SK-N-SH (cell line): ENCODE data around the gene ZBTB47. TPM values are rescaled to one million over a fixed set of nuclear protein-coding genes. Genes with fewer than 3 reads are reported as not detected.

ENCODE experiments used
- CTCF ChIA-PET: fragments of 300-600, 350-600 bp; formaldehyde crosslinking; extraction: SDS; loops from one replicate; lab custom pipeline; 2021; lab: Yijun Ruan, JAX
- POLR2A ChIA-PET: fragments of 350-600 bp; sonication (Branson Sonifier 250); formaldehyde crosslinking; extraction: SDS; loops from one replicate; lab custom pipeline; 2020; ENCODE audit warnings: antibody characterized with exemption, inconsistent platforms; lab: Yijun Ruan, JAX
- DNase-seq: peaks from one replicate; pipeline ENCODE4 v3.0.0; 2012
- H2AFZ ChIP-seq: fragments of 200-600 bp; sonication (generic); 2 replicates; pipeline ENCODE4 v1.8.1; 2016; ENCODE audit warnings: antibody characterized with exemption, mild to moderate bottlenecking, low read depth
- H3F3A ChIP-seq: fragments of 200-600 bp; sonication (generic); replicated peaks from 2 replicates; pipeline ENCODE3; 2016; ENCODE audit warnings: antibody characterized with exemption, mild to moderate bottlenecking; ENCODE audit not compliant: insufficient read depth
- H3K27ac ChIP-seq, 2 experiments: fragments of 200-500 bp in 1 of 2; fragments of 200-600 bp in 1 of 2; sonication (Bioruptor generic) in 1 of 2; sonication (generic), shearing (Covaris generic) in 1 of 2; 2 replicates each; pipeline versions ENCODE4 v1.5.1 to v1.6.1; 2014 to 2016; ENCODE audit warnings: low read depth in 2 of 2, inconsistent platforms in 1 of 2, low read length in 1 of 2, mild to moderate bottlenecking in 1 of 2, mixed read lengths in 1 of 2
- H3K27me3 ChIP-seq: fragments of 200-600 bp; sonication (generic), shearing (Covaris generic); 2 replicates; pipeline ENCODE4 v1.6.1; 2016; ENCODE audit warnings: mixed run types; ENCODE audit not compliant: insufficient read depth
- H3K36me3 ChIP-seq, 2 experiments: fragments of 200-500 bp in 1 of 2; fragments of 200-600 bp in 1 of 2; sonication (Bioruptor generic) in 1 of 2; sonication (generic) in 1 of 2; replicated peaks in 1 of 2; 2 replicates each; pipeline versions ENCODE3 to v1.5.1; 2014 to 2016; ENCODE audit warnings: low read length in 1 of 2, mild to moderate bottlenecking in 1 of 2; ENCODE audit not compliant: insufficient read depth in 2 of 2, control insufficient read depth in 1 of 2
- H3K4me1 ChIP-seq, 2 experiments: fragments of 200-500 bp in 1 of 2; fragments of 200-600 bp in 1 of 2; sonication (Bioruptor generic) in 1 of 2; sonication (generic), shearing (Covaris generic) in 1 of 2; 2 replicates each; pipeline versions ENCODE4 v1.5.1 to v1.6.1; 2014 to 2016; ENCODE audit warnings: low read depth in 1 of 2, low read length in 1 of 2, mixed run types in 1 of 2; ENCODE audit not compliant: insufficient read depth in 2 of 2, control insufficient read depth in 1 of 2
- H3K4me2 ChIP-seq: fragments of 200-600 bp; sonication (generic), shearing (Covaris generic); 2 replicates; pipeline ENCODE4 v1.6.1; 2017; ENCODE audit warnings: mixed run types
- H3K4me3 ChIP-seq, 2 experiments: fragments of 200-500 bp in 1 of 2; fragments of 200-600 bp in 1 of 2; sonication (Bioruptor generic) in 1 of 2; sonication (generic), shearing (Covaris generic) in 1 of 2; 2 replicates each; pipeline versions ENCODE4 v1.5.1 to v1.8.1; 2014 to 2016; ENCODE audit warnings: low read depth in 2 of 2, inconsistent platforms in 1 of 2, low read length in 1 of 2, mild to moderate bottlenecking in 1 of 2, mixed read lengths in 1 of 2, moderate library complexity in 1 of 2
- H3K79me2 ChIP-seq: fragments of 200-600 bp; sonication (generic); 2 replicates; pipeline ENCODE4 v1.8.1; 2017; ENCODE audit warnings: mild to moderate bottlenecking; ENCODE audit not compliant: insufficient read depth
- H3K9ac ChIP-seq: fragments of 200-600 bp; sonication (generic); 2 replicates; pipeline ENCODE4 v1.6.1; 2017; ENCODE audit warnings: mixed run types
- H3K9me2 ChIP-seq: fragments of 200-600 bp; sonication (generic); 2 replicates; pipeline ENCODE4 v1.6.1; 2017; ENCODE audit warnings: mixed run types
- H3K9me3 ChIP-seq: fragments of 200-600 bp; sonication (generic); 2 replicates; pipeline ENCODE4 v1.6.1; 2017; ENCODE audit warnings: mixed run types, mild to moderate bottlenecking, moderate library complexity
- H4K20me1 ChIP-seq: fragments of 200-600 bp; sonication (generic); 2 replicates; pipeline ENCODE4 v1.6.1; 2017; ENCODE audit warnings: mild to moderate bottlenecking, mixed run types; ENCODE audit not compliant: insufficient read depth
- ELF1 ChIP-seq: IDR thresholded peaks from 2 replicates; pipeline ENCODE4 v1.4.0; 2012
- FOSL2 ChIP-seq: IDR thresholded peaks from 2 replicates; pipeline ENCODE4 v1.4.0; 2012; ENCODE audit warnings: low read depth, mild to moderate bottlenecking, moderate library complexity, borderline replicate concordance
- FOXM1 ChIP-seq: IDR thresholded peaks from 2 replicates; pipeline ENCODE4 v1.4.0; 2012; ENCODE audit warnings: low read depth, mild to moderate bottlenecking
- GATA2 ChIP-seq: sonication (generic); formaldehyde crosslinking; IDR thresholded peaks from 2 replicates; pipeline ENCODE4 v1.5.0; 2020; ENCODE audit warnings: mild to moderate bottlenecking, missing genetic modification reagents
- IRF3 ChIP-seq: fragments of 150-350 bp; IDR thresholded peaks from 2 replicates; pipeline ENCODE4 v1.6.1; 2016; ENCODE audit warnings: mild to moderate bottlenecking, low read depth, low read length
- JUND ChIP-seq: IDR thresholded peaks from 2 replicates; pipeline ENCODE4 v1.4.0; 2012
- MEF2A ChIP-seq: IDR thresholded peaks from 2 replicates; pipeline ENCODE4 v1.4.0; 2012; ENCODE audit warnings: low read depth, borderline replicate concordance
- MXI1 ChIP-seq: IDR thresholded peaks from 2 replicates; pipeline ENCODE4 v1.6.1; 2012; ENCODE audit warnings: mild to moderate bottlenecking, low read depth, low read length, improper control_type of control experiment
- NFIC ChIP-seq: IDR thresholded peaks from 2 replicates; pipeline ENCODE4 v1.4.0; 2012; ENCODE audit warnings: borderline replicate concordance
- NRF1 ChIP-seq: IDR thresholded peaks from 2 replicates; pipeline ENCODE4 v1.6.1; 2012; ENCODE audit warnings: low read depth, mild to moderate bottlenecking, low read length
- POLR2AphosphoS5 ChIP-seq: IDR thresholded peaks from 2 replicates; pipeline ENCODE4 v1.6.1; 2012; ENCODE audit warnings: low read depth, low read length
- SMC3 ChIP-seq: IDR thresholded peaks from 2 replicates; pipeline ENCODE4 v1.6.1; 2012; ENCODE audit warnings: low read depth, low read length, improper control_type of control experiment
- TEAD4 ChIP-seq: IDR thresholded peaks from 2 replicates; pipeline ENCODE4 v1.4.0; 2012; ENCODE audit warnings: mild to moderate bottlenecking, borderline replicate concordance; ENCODE audit not compliant: insufficient read depth
- YY1 ChIP-seq: IDR thresholded peaks from 2 replicates; pipeline ENCODE4 v1.4.0; 2012; ENCODE audit warnings: low read depth, mild to moderate bottlenecking
- WGBS: methylation state at CpG from one replicate; pipeline ENCODE4 v1.1.6; 2017; ENCODE audit warnings: low lambda C conversion rate; 5-methylcytosine and 5-hydroxymethylcytosine counted together
- polyA plus RNA-seq, 3 experiments: library from polyadenylated mRNA; depleted of rRNA; stranded (reverse); fragments of >200 nt; gene quantifications; 2 replicates each; pipeline ENCODE4 v1.2.3, GENCODE V29; 2012
- TF ChIP-seq, protein P1 (sequence below): fragments of 150-350 bp; IDR thresholded peaks from 2 replicates; pipeline ENCODE4 v1.6.1; 2017; ENCODE audit warnings: antibody characterized with exemption, low read length, low read depth, borderline replicate concordance
- TF ChIP-seq, protein P2 (sequence below): IDR thresholded peaks from 2 replicates; pipeline ENCODE4 v1.6.1; 2012; ENCODE audit warnings: mild to moderate bottlenecking, low read depth, low read length, moderate library complexity
- TF ChIP-seq, protein P3 (sequence below): IDR thresholded peaks from 2 replicates; pipeline ENCODE4; 2012

The ZBTB47 gene
- polyA plus RNA-seq, 1 of the 3 experiments (the other 2 are of a cell fraction) = 9.9 TPM

DNA sequence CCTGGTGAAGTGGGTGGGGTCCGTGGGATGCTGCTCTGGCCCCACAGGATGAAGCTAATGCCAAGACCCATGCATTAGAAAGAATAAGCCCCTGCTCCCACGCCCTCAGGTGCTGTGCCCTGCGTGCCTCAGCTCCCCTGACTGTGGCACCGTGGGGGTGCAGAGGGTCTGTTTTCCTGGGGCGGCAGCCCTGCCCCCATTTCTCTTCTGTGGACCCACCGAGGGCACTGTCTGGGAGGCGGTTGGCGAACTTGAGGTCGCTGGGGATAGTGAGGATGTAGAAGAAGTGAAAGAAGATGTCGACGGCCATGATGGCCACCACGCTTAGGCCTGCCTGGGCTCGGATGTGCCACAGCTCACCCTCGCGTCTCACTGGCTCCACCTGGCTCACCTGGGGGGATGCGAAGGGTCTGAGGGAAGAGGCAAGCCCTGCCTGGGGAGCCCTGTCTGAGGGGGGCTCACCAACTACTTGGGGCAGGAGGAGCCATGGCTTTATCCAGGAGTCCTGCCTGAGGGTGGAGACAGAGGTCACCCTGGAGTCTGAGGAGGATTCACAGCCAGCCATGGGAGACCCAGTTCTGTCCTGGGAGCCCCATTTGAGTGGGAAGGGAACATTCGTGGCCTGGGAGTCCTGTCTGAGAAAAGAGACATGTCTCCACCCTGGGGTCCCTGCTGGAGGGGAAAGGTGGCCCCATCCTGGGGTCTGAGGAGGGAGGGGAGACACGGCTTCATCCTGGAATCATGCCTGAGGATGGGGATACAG is 44.0 kb downstream of the ZBTB47 start:
- no peak for TF ChIP-seq FOSL2
- no peak for TF ChIP-seq TEAD4
- no peak for TF ChIP-seq NRF1
- TF ChIP-seq, protein P1, sequence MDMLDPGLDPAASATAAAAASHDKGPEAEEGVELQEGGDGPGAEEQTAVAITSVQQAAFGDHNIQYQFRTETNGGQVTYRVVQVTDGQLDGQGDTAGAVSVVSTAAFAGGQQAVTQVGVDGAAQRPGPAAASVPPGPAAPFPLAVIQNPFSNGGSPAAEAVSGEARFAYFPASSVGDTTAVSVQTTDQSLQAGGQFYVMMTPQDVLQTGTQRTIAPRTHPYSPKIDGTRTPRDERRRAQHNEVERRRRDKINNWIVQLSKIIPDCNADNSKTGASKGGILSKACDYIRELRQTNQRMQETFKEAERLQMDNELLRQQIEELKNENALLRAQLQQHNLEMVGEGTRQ = no peak
- no peak for TF ChIP-seq MEF2A
- no peak for TF ChIP-seq SMC3
- no peak for TF ChIP-seq ELF1
- no peak for TF ChIP-seq MXI1
- no peak for TF ChIP-seq NFIC
- TF ChIP-seq, protein P2, sequence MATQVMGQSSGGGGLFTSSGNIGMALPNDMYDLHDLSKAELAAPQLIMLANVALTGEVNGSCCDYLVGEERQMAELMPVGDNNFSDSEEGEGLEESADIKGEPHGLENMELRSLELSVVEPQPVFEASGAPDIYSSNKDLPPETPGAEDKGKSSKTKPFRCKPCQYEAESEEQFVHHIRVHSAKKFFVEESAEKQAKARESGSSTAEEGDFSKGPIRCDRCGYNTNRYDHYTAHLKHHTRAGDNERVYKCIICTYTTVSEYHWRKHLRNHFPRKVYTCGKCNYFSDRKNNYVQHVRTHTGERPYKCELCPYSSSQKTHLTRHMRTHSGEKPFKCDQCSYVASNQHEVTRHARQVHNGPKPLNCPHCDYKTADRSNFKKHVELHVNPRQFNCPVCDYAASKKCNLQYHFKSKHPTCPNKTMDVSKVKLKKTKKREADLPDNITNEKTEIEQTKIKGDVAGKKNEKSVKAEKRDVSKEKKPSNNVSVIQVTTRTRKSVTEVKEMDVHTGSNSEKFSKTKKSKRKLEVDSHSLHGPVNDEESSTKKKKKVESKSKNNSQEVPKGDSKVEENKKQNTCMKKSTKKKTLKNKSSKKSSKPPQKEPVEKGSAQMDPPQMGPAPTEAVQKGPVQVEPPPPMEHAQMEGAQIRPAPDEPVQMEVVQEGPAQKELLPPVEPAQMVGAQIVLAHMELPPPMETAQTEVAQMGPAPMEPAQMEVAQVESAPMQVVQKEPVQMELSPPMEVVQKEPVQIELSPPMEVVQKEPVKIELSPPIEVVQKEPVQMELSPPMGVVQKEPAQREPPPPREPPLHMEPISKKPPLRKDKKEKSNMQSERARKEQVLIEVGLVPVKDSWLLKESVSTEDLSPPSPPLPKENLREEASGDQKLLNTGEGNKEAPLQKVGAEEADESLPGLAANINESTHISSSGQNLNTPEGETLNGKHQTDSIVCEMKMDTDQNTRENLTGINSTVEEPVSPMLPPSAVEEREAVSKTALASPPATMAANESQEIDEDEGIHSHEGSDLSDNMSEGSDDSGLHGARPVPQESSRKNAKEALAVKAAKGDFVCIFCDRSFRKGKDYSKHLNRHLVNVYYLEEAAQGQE = no peak
- no peak for TF ChIP-seq YY1
- TF ChIP-seq JUND = no peak
- TF ChIP-seq GATA2 (CRISPR knock-in tag) = no peak
- TF ChIP-seq POLR2AphosphoS5 = no peak
- no peak for TF ChIP-seq FOXM1
- no peak for TF ChIP-seq IRF3
- TF ChIP-seq, protein P3, sequence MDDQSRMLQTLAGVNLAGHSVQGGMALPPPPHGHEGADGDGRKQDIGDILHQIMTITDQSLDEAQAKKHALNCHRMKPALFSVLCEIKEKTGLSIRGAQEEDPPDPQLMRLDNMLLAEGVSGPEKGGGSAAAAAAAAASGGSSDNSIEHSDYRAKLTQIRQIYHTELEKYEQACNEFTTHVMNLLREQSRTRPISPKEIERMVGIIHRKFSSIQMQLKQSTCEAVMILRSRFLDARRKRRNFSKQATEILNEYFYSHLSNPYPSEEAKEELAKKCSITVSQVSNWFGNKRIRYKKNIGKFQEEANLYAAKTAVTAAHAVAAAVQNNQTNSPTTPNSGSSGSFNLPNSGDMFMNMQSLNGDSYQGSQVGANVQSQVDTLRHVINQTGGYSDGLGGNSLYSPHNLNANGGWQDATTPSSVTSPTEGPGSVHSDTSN = no peak
- no peak for DNase-seq
- no peak overlapping the region for H2AFZ ChIP-seq
- 62% methylated on average over 16 of the region's 18 CpGs for WGBS
- H3K27ac ChIP-seq = no peak overlapping the region
- H3K9me2 ChIP-seq = no peaks in the 10 kb centered on the region
- no peaks in the 10 kb centered on the region for H3K79me2 ChIP-seq
- CTCF ChIA-PET = no interaction called here
- no peaks in the 10 kb centered on the region for H4K20me1 ChIP-seq
- POLR2A ChIA-PET = no interaction called here
- H3K4me2 ChIP-seq = no peak overlapping the region
- H3K9ac ChIP-seq = no peak overlapping the region
- no peaks in the 10 kb centered on the region; the same call in 1 of the 2 replicates for H3K27me3 ChIP-seq
- H3K4me3 ChIP-seq = no peak overlapping the region
- no peaks in the 10 kb centered on the region for H3K36me3 ChIP-seq
- H3K9me3 ChIP-seq = no peaks in the 10 kb centered on the region
- H3F3A ChIP-seq = no peaks in the 10 kb centered on the region
- no peaks in the 10 kb centered on the region; a peak in 1 of 4 replicates for H3K4me1 ChIP-seq
